ENCODE data around the gene OR2J3.

DNA sequence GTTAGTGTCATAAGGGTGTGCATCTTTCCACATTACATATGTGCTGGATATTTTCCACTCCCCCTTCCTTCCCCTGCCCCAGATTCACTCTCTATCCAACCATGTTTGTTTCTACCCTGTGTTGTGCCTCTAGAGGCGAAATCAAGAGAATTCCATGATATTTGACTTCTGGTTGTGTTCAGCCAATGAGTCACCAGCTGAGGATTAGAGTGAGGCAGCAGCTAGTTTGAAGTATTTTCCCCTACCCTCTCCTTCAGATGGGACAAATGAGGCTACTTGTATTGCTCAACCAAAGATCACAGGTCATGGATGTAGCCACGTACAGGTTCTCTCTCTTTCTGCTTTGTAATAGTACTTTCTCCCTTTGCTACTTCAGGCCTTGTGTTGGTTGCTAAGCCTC is 38.3 kb downstream of the OR2J3 start:
- TF ChIP-seq, protein P1, sequence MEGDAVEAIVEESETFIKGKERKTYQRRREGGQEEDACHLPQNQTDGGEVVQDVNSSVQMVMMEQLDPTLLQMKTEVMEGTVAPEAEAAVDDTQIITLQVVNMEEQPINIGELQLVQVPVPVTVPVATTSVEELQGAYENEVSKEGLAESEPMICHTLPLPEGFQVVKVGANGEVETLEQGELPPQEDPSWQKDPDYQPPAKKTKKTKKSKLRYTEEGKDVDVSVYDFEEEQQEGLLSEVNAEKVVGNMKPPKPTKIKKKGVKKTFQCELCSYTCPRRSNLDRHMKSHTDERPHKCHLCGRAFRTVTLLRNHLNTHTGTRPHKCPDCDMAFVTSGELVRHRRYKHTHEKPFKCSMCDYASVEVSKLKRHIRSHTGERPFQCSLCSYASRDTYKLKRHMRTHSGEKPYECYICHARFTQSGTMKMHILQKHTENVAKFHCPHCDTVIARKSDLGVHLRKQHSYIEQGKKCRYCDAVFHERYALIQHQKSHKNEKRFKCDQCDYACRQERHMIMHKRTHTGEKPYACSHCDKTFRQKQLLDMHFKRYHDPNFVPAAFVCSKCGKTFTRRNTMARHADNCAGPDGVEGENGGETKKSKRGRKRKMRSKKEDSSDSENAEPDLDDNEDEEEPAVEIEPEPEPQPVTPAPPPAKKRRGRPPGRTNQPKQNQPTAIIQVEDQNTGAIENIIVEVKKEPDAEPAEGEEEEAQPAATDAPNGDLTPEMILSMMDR (IDR thresholded peaks at IDR 0.05) = no peak
- no peak for TF ChIP-seq POLR2A (IDR thresholded peaks at IDR 0.05)

Measured in right lobe of liver (tissue), 4 donors.